GM19452 (cell line): Measurements from ENCODE around the gene CLDN25.

Experiments
- ATAC-seq: cut with Tn5 transposase; IDR thresholded peaks from one replicate; pipeline ENCODE4 v1.9.1; 2021; ENCODE audit not compliant: unreplicated experiment

Gene CLDN25

GRCh38 chr11:113806406-113806805 lies 26.8 kb downstream of the CLDN25 start:
- ATAC-seq: no peak

DNA sequence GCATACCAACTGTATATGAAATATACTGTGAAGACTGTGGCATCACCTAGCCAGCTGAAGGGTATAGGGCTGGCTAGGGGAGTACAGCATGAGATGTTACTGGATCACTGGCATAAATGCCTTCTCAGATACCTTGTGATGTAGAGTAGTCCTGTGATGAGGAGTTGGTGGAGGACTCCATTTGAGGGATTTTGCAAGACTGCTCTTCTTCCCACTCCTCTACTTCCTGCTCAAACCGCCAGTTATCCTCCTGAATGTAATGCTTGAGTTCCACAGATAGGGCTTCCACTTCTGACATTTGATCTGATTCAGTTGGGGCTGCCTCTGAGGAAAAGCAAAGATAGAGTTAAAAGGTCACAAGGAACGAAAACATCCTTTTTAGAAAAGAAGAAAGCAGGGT lies 29.3 kb downstream of the CLDN25 start:
- no peak for ATAC-seq

DNA sequence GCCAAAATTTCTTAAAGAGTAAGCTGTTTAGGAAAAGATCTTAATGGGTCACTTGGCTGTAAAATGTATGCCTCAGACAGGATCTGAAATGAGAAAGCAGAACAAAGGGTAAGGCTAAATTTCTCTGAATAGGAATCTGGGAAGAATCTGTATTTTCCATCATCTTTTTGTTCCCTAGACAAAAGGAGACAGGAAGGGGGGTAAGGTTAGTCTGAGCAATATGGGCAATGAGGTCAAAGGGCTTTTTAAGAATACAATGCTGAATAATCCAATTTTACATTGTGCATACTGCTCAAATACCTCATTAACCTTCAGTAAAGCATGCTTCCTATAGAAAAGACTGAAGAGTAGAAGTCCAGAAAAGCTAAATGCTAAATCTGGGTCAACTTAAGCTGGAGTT lies 34.6 kb downstream of the CLDN25 start:
- no peak for ATAC-seq

DNA sequence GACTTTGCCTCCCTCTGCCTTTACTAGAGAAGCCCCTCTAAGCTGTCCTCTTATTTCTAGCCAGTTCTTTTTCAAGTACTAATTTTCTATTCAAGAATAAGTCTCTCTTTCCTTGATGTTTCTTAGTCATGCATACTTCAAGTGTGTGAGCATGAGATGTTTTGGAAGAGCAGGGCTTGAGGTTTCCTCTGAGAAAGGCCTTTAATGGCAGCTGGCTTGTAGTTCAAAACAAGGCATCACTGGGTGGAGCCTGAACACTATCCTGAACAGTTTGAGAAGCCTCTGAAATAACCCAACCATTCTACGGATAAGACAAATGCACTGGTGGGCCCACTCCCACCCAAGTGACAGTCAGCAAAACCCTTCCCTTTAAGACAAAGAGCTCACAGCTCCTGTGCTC lies 37.6 kb downstream of the CLDN25 start:
- no peak for ATAC-seq

DNA sequence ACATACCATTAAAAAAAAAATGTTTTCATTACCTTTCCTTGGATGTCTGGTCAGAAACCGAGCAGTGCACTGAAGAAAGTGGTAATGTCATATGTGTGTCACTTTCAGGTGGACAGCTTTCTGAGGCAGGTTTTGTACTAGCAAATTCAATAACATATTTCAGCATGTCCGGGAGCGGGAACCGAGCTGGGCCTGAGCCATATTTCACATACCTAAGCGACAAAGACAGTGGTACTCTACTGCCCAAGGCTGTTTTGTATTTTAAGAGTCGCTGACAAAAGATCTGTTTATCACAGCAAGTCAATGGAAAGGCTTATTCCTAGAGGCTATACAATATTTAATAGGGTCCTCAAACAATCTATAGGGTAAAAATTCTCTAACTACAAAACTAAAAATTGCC lies 38.0 kb downstream of the CLDN25 start:
- no peak for ATAC-seq

DNA sequence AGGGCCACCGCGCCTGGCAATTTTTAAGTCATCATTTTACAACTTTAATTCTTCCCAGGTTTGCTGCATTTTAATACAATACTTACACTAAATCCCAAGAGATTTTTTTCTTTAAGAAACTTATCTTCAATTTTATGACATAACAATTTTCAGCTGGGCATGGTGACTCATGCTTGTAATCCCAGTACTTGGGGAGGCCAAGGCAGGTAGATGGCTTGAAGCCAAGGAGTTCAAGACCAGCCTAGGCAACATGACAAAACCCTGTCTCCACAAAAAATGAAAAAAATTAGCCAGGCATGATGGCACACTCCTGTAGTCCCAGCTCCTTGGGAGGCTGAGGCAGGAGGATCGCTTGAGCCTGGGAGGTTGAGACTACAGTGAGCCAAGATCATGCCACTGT lies 38.8 kb downstream of the CLDN25 start:
- no peak for ATAC-seq

DNA sequence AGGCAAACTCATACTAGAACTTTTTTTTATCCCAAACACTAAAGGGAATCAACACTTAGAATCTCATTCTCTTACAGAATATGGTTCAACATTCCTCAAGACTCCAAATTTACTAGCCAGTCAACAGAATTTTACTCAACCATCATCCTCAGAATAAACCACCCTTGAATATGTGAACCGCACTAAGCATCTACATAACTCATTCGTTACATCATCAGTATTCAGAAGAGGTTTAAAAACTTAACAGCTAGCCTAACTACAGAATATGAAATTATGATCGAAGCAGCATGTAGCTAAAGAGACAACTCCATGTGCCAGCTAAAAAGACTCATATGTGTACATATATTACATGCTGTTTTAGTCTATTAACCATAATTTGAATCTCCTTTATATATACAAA lies 47.9 kb downstream of the CLDN25 start:
- no peak for ATAC-seq

DNA sequence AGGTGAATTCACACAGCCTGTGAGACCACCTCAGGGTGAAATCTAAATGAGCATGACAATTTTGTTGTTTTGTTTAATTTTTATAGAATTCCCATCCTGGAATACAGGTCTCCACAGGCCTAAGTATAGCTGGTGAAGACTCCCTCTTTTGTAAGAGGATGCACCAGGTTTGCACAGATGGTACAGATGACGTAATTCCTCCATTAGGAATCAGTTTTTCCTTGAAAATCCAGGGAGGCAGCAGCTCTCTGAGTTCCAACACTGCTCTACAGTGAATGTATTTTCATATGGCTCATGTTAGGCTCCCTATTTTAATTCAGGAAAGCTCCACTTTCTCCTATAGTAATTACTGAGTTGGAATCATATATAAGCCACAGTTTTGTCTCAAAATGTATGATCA lies 48.6 kb downstream of the CLDN25 start:
- no peak for ATAC-seq

- ATAC-seq: no peak
Measured at GRCh38 chr11:113829751-113830150, 50.2 kb downstream of the CLDN25 start.
